H1 (cell line): ENCODE measurements around the gene PHTF2. TPM values are rescaled to one million over a fixed set of nuclear protein-coding genes. Genes with fewer than 3 reads are reported as not detected.

Source experiments
- CTCF ChIA-PET: fragments of 300-600 bp; sonication (Branson Sonifier 250); formaldehyde crosslinking; loops from one replicate; lab custom pipeline; 2021; ENCODE audit not compliant: partially characterized antibody; lab: Charles Lee
- POLR2A ChIA-PET: fragments of 300-600 bp; sonication (Branson Sonifier 250); formaldehyde crosslinking; loops from one replicate; lab custom pipeline; 2021; ENCODE audit warnings: inconsistent platforms; ENCODE audit not compliant: partially characterized antibody; lab: Charles Lee
- DNase-seq, 2 experiments: peaks; one replicate each; pipeline versions ENCODE4 v3.0.0 to v3.0.0-alpha.2; 2010 to 2022; ENCODE audit warnings: low spot score in 2 of 2, low read depth in 1 of 2, mixed read lengths in 1 of 2
- FAIRE-seq: peaks from 2 replicates; lab custom pipeline; 2011; peaks lifted over from hg19 to GRCh38; lab: Jason Lieb, UNC
- H2AFZ ChIP-seq: 2 replicates; pipeline ENCODE4 v1.8.1; 2012; ENCODE audit warnings: low read length, inconsistent platforms
- H2AK5ac ChIP-seq: 2 replicates; pipeline ENCODE4 v1.6.1; 2013; ENCODE audit warnings: low read depth, low read length
- H2BK120ac ChIP-seq: replicated peaks from 2 replicates; pipeline ENCODE3; 2013; ENCODE audit warnings: low read depth, low read length, inconsistent platforms
- H2BK12ac ChIP-seq: 2 replicates; pipeline ENCODE4 v1.6.1; 2013; ENCODE audit warnings: low read depth, low read length
- H2BK15ac ChIP-seq: 2 replicates; pipeline ENCODE4 v1.6.1; 2013; ENCODE audit warnings: low read length
- H2BK20ac ChIP-seq: 2 replicates; pipeline ENCODE4 v1.6.1; 2013; ENCODE audit warnings: low read length
- H2BK5ac ChIP-seq: 2 replicates; pipeline ENCODE4 v1.6.1; 2013; ENCODE audit warnings: low read depth, low read length
- H3K14ac ChIP-seq: 2 replicates; pipeline ENCODE4 v1.6.1; 2013; ENCODE audit warnings: inconsistent platforms; ENCODE audit not compliant: insufficient read length
- H3K18ac ChIP-seq: 2 replicates; pipeline ENCODE4 v1.6.1; 2013; ENCODE audit warnings: low read length; ENCODE audit errors: extremely low read depth
- H3K23ac ChIP-seq: 2 replicates; pipeline ENCODE4 v1.6.1; 2013; ENCODE audit warnings: inconsistent platforms; ENCODE audit not compliant: insufficient read length
- H3K23me2 ChIP-seq: 2 replicates; pipeline ENCODE4 v1.6.1; 2013; ENCODE audit warnings: low read depth, low read length
- H3K27ac ChIP-seq: 2 replicates; pipeline ENCODE4 v1.6.1; 2011; ENCODE audit warnings: low read depth, low read length, inconsistent platforms
- H3K27me3 ChIP-seq, 4 experiments: replicated peaks in 1 of 4; 1 replicate in 1 of 4; 2 replicates in 3 of 4; pipeline versions ENCODE4 v1.6.1 to v1.8.1; 2011 to 2013; ENCODE audit warnings: low read length in 3 of 4, mild to moderate bottlenecking in 3 of 4, inconsistent platforms in 2 of 4, mixed read lengths in 2 of 4, moderate library complexity in 1 of 4; ENCODE audit not compliant: control insufficient read depth in 3 of 4, insufficient read depth in 3 of 4; ENCODE audit errors: extremely low read depth in 1 of 4
- H3K36me3 ChIP-seq, 4 experiments: 2 replicates each; pipeline versions ENCODE4 v1.6.1 to v1.8.1; 2011 to 2013; ENCODE audit warnings: mild to moderate bottlenecking in 4 of 4, low read length in 3 of 4, moderate library complexity in 2 of 4, control low read depth in 1 of 4, inconsistent platforms in 1 of 4; ENCODE audit not compliant: insufficient read depth in 4 of 4, control insufficient read depth in 2 of 4
- H3K4ac ChIP-seq: replicated peaks from 2 replicates; pipeline ENCODE3; 2013; ENCODE audit warnings: low read length, low read depth, mixed read lengths, inconsistent platforms; ENCODE audit not compliant: insufficient read length
- H3K4me1 ChIP-seq, 4 experiments: replicated peaks in 1 of 4; 1 replicate in 1 of 4; 2 replicates in 3 of 4; pipeline versions ENCODE4 v1.6.1 to v1.8.1; 2011 to 2013; ENCODE audit warnings: low read length in 3 of 4, inconsistent platforms in 2 of 4, mixed read lengths in 1 of 4; ENCODE audit not compliant: insufficient read depth in 4 of 4, control insufficient read depth in 3 of 4
- H3K4me2 ChIP-seq, 2 experiments: 2 replicates each; pipeline versions ENCODE4 v1.6.1 to v1.8.1; 2011 to 2013; ENCODE audit warnings: low read depth in 2 of 2, low read length in 2 of 2, control low read depth in 1 of 2, inconsistent platforms in 1 of 2, mild to moderate bottlenecking in 1 of 2; ENCODE audit not compliant: insufficient read depth in 1 of 2
- H3K4me3 ChIP-seq, 4 experiments: fragments of 200-600, 300-600 bp in 1 of 4; sonication (generic), shearing (Covaris generic), sonication (Bioruptor Twin) in 1 of 4; 2 replicates each; pipeline versions ENCODE4 v1.5.1 to v1.8.1; 2011 to 2016; ENCODE audit warnings: low read length in 4 of 4, low read depth in 3 of 4, control low read depth in 2 of 4, inconsistent platforms in 2 of 4, mild to moderate bottlenecking in 2 of 4, mixed read lengths in 1 of 4, moderate library complexity in 1 of 4; ENCODE audit not compliant: insufficient read depth in 2 of 4; ENCODE audit errors: extremely low read depth in 1 of 4
- H3K56ac ChIP-seq: replicated peaks from 2 replicates; pipeline ENCODE3; 2013; ENCODE audit warnings: low read depth, mild to moderate bottlenecking, mixed read lengths, low read length, inconsistent platforms; ENCODE audit not compliant: insufficient read length
- H3K79me1 ChIP-seq: 2 replicates; pipeline ENCODE4 v1.6.1; 2013; ENCODE audit warnings: low read depth, low read length, control low read depth
- H3K79me2 ChIP-seq, 2 experiments: 2 replicates each; pipeline versions ENCODE4 v1.6.1 to v1.8.1; 2012 to 2013; ENCODE audit warnings: low read length in 2 of 2, mild to moderate bottlenecking in 2 of 2, inconsistent platforms in 1 of 2; ENCODE audit not compliant: insufficient read depth in 2 of 2, control insufficient read depth in 1 of 2
- H3K9ac ChIP-seq, 4 experiments: replicated peaks in 1 of 4; 1 replicate in 1 of 4; 2 replicates in 3 of 4; pipeline versions ENCODE4 v1.6.1 to v1.8.1; 2011 to 2013; ENCODE audit warnings: low read depth in 3 of 4, low read length in 3 of 4, control low read depth in 2 of 4, mild to moderate bottlenecking in 2 of 4, moderate library complexity in 2 of 4, inconsistent platforms in 1 of 4; ENCODE audit errors: extremely low read depth in 1 of 4
- H3K9me3 ChIP-seq, 2 experiments: 2 replicates each; pipeline versions ENCODE4 v1.6.1 to v1.8.1; 2012 to 2013; ENCODE audit warnings: mild to moderate bottlenecking in 2 of 2, moderate library complexity in 2 of 2, control low read depth in 1 of 2, inconsistent platforms in 1 of 2, low read depth in 1 of 2, low read length in 1 of 2, mixed read lengths in 1 of 2; ENCODE audit not compliant: insufficient read depth in 2 of 2
- H4K20me1 ChIP-seq, 2 experiments: replicated peaks in 1 of 2; 2 replicates each; pipeline versions ENCODE3 to v1.8.1; 2011 to 2013; ENCODE audit warnings: inconsistent platforms in 2 of 2, low read length in 2 of 2, mild to moderate bottlenecking in 1 of 2; ENCODE audit not compliant: insufficient read depth in 2 of 2, control insufficient read depth in 1 of 2
- H4K5ac ChIP-seq: 2 replicates; pipeline ENCODE4 v1.6.1; 2013; ENCODE audit warnings: low read length, low read depth, mixed read lengths, inconsistent platforms; ENCODE audit not compliant: insufficient read length
- H4K8ac ChIP-seq: 2 replicates; pipeline ENCODE4 v1.8.0; 2013; ENCODE audit warnings: mild to moderate bottlenecking, moderate library complexity, low read length, inconsistent platforms; ENCODE audit not compliant: insufficient read depth; ENCODE audit errors: extremely low read depth
- H4K91ac ChIP-seq: replicated peaks from 2 replicates; pipeline ENCODE3; 2013; ENCODE audit warnings: low read length, mixed read lengths, inconsistent platforms; ENCODE audit not compliant: insufficient read length
- BCL11A ChIP-seq, 2 experiments: IDR thresholded peaks; one replicate each; pipeline ENCODE4 v1.6.1; 2011; ENCODE audit warnings: low read depth in 2 of 2, low read length in 2 of 2, mild to moderate bottlenecking in 2 of 2
- CBX5 ChIP-seq: fragments of 300-800, 300-1000 bp; sonication (generic); IDR thresholded peaks from 2 replicates; pipeline ENCODE4 v1.7.1; 2016; ENCODE audit warnings: antibody characterized with exemption, low read length, low read depth
- CBX8 ChIP-seq: fragments of 300-800, 300-1000 bp; sonication (generic); IDR thresholded peaks from 2 replicates; pipeline ENCODE4 v1.7.1; 2016; ENCODE audit warnings: low read depth, low read length, borderline replicate concordance
- JUN ChIP-seq: IDR thresholded peaks from 2 replicates; pipeline ENCODE4 v1.6.1; 2011; ENCODE audit warnings: low read depth, mild to moderate bottlenecking, improper control_type of control experiment, low read length
- KDM1A ChIP-seq: fragments of 200-600, 300-600 bp; sonication (generic); IDR thresholded peaks from 2 replicates; pipeline ENCODE4 v1.7.1; 2016; ENCODE audit warnings: mild to moderate bottlenecking, low read length, borderline replicate concordance
- RAD21 ChIP-seq, 2 experiments: IDR thresholded peaks in 1 of 2; conservative IDR thresholded peaks in 1 of 2; 2 replicates each; pipeline ENCODE4 v1.6.1; 2011; ENCODE audit warnings: low read depth in 2 of 2, low read length in 2 of 2, improper control_type of control experiment in 1 of 2, inconsistent platforms in 1 of 2, mild to moderate bottlenecking in 1 of 2, moderate library complexity in 1 of 2
- RNF2 ChIP-seq: fragments of 200-900, 300-1000 bp; sonication (generic); IDR thresholded peaks from 2 replicates; pipeline ENCODE4 v1.7.1; 2016; ENCODE audit warnings: borderline replicate concordance, low read depth, mild to moderate bottlenecking, antibody characterized with exemption, low read length; ENCODE audit not compliant: poor library complexity, severe bottlenecking; ENCODE audit errors: missing control alignments
- SP2 ChIP-seq: IDR thresholded peaks from 2 replicates; pipeline ENCODE4 v1.6.1; 2012; ENCODE audit warnings: mild to moderate bottlenecking, low read length, inconsistent platforms
- TEAD4 ChIP-seq: IDR thresholded peaks from 2 replicates; pipeline ENCODE4 v1.6.1; 2012; ENCODE audit warnings: low read depth, low read length, inconsistent platforms, mixed read lengths
- WGBS, 2 experiments: shearing (Covaris generic) in 1 of 2; methylation state at CpG; one replicate each; pipeline versions ENCODE4 v1.1.6 to v1.1.7; 2013 to 2015; ENCODE audit warnings: low lambda C conversion rate in 2 of 2, mixed read lengths in 2 of 2, inconsistent platforms in 1 of 2, low coverage in 1 of 2, missing lambda C conversion rate in 1 of 2; ENCODE audit not compliant: insufficient replicate concordance in 2 of 2, insufficient coverage in 1 of 2, insufficient read length in 1 of 2; ENCODE audit errors: extremely low coverage in 1 of 2, missing lambda C conversion rate in 1 of 2; 5-methylcytosine and 5-hydroxymethylcytosine counted together
- polyA plus RNA-seq, 7 experiments: library from polyadenylated mRNA; depleted of rRNA in 3 of 7; stranded (reverse) in 5 of 7; unstranded in 2 of 7; fragments of >200 nt in 5 of 7; fragments of 200-250 nt in 2 of 7; gene quantifications; 1 replicate in 5 of 7; 2 replicates in 1 of 7; 4 replicates in 1 of 7; pipeline versions ENCODE4 v1.2.1 to v1.2.3, GENCODE V29; 2011 to 2013; ENCODE audit warnings: missing spikeins in 2 of 7, mixed read lengths in 2 of 7
- total RNA-seq: library from RNA; stranded (reverse); fragmentation: NEBNext Ultra II Directional; extraction: Animal tissue kit (Norgen Biotek cat#: 25700); gene quantifications from 2 replicates; pipeline ENCODE4 v1.2.1, GENCODE V29; 2021
- TF ChIP-seq, protein P1 (sequence below): IDR thresholded peaks from 2 replicates; pipeline ENCODE4 v1.6.1; 2011; ENCODE audit warnings: low read length, improper control_type of control experiment

PHTF2 gene
- total and polyA plus RNA-seq, 2 of the 8 experiments (the other 6 are each of a cell fraction or from before 2014, with no cell fraction given), result 9.0 to 25.4 TPM

DNA sequence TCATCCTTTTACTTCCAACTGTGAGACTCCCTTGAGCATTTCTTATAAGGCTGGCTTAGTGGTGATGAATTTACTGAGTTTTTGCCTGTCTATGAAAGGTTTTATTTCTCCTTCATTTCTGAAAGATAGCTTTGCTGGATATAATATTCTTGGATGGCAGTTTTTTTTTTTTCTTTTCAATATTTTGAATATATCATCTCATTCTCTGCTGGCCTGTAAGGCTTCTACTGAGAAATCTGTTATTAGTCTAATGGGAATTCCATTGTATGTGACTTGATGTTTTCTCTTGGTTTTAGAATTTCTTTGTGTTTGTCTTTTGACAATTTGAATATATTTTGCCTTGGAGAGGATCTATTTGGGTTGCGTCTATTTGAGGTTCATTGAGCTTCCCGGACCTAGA lies 22.4 kb downstream of the PHTF2 start:
- no peak overlapping the region for H4K5ac ChIP-seq
- peaks cover 12 to 14% of the 10 kb centered on the region in 2 experiments; a peak in 3 of 4 replicates for H3K9me3 ChIP-seq
- H3K4me3 ChIP-seq, result no peak overlapping the region
- no peak overlapping the region for H3K56ac ChIP-seq
- H2BK12ac ChIP-seq, result no peak overlapping the region
- no peak for TF ChIP-seq BCL11A (IDR thresholded peaks at IDR 0.05; ENCODE audit: low read depth in 2 of 2, low read length in 2 of 2)
- TF ChIP-seq JUN, result no peak
- no peak for TF ChIP-seq KDM1A
- TF ChIP-seq RNF2, result no peak
- TF ChIP-seq, protein P1, sequence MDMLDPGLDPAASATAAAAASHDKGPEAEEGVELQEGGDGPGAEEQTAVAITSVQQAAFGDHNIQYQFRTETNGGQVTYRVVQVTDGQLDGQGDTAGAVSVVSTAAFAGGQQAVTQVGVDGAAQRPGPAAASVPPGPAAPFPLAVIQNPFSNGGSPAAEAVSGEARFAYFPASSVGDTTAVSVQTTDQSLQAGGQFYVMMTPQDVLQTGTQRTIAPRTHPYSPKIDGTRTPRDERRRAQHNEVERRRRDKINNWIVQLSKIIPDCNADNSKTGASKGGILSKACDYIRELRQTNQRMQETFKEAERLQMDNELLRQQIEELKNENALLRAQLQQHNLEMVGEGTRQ, result no peak
- no peak for TF ChIP-seq RAD21 (IDR thresholded peaks at IDR 0.05 in 1 of 2, conservative IDR thresholded peaks at IDR 0.05 in 1 of 2; ENCODE audit: low read depth in 2 of 2, low read length in 2 of 2)
- no peak for TF ChIP-seq CBX8
- TF ChIP-seq SP2, result no peak
- TF ChIP-seq TEAD4, result no peak
- no peak for TF ChIP-seq CBX5
- H3K79me2 ChIP-seq, result peaks cover 0 to 16% of the 10 kb centered on the region in 2 experiments; a peak in 2 of 4 replicates
- no peak overlapping the region for H3K18ac ChIP-seq
- ChIA-PET CTCF (no interaction called here), POLR2A (interaction anchor here (1.4 kb wide), 1 partner anchor 24 kb away, joined by 3 read pairs; no protein-coding TSS in a partner anchor)
- H3K4me1 ChIP-seq, result no peaks in the 10 kb centered on the region
- H2BK15ac ChIP-seq, result no peak overlapping the region
- 0 out of 8 replicates have a peak, but pooled peaks cover 0 to 3% (median 0%) of the 10 kb centered on the region in 4 experiments for H3K36me3 ChIP-seq
- H3K9ac ChIP-seq, result no peak overlapping the region
- DNase-seq (no peak), FAIRE-seq (no peak)
- WGBS, 2 experiments, result 97% methylated on average over 2 of the region's 2 CpGs; no CpG with 5 or more reads in 1 of the 2 experiments
- H3K14ac ChIP-seq, result no peak overlapping the region
- H3K27ac ChIP-seq, result no peak overlapping the region
- H3K23ac ChIP-seq, result no peak overlapping the region
- H2AFZ ChIP-seq, result no peak overlapping the region
- H3K23me2 ChIP-seq, result no peaks in the 10 kb centered on the region
- no peak overlapping the region for H2BK20ac ChIP-seq
- H4K8ac ChIP-seq, result no peak overlapping the region
- H3K4me2 ChIP-seq, result no peak overlapping the region
- H2AK5ac ChIP-seq, result no peak overlapping the region
- no peak overlapping the region for H4K91ac ChIP-seq
- no peaks in the 10 kb centered on the region for H3K27me3 ChIP-seq
- no peak overlapping the region for H2BK5ac ChIP-seq
- H3K79me1 ChIP-seq, result 0 out of 2 replicates have a peak, but pooled peaks cover 5% of the 10 kb centered on the region
- H4K20me1 ChIP-seq, result no peaks in the 10 kb centered on the region
- H3K4ac ChIP-seq, result no peak overlapping the region
- no peak overlapping the region for H2BK120ac ChIP-seq
